NB4 (cell line): ENCODE data around the gene HS6ST2.

Source experiments
- DNase-seq: peaks from one replicate; pipeline ENCODE4 v3.0.0; 2010; ENCODE audit warnings: low read depth
- H3K4me3 ChIP-seq: one replicate; pipeline ENCODE4 v1.5.1; 2011; ENCODE audit warnings: mild to moderate bottlenecking, low read depth, low read length, moderate library complexity
- CTCF ChIP-seq: IDR thresholded peaks from one replicate; pipeline ENCODE4 v1.5.1; 2012; ENCODE audit warnings: low read depth, low read length
- MAX ChIP-seq: IDR thresholded peaks from 2 replicates; pipeline ENCODE4 v1.6.1; 2011; ENCODE audit warnings: low read depth, low read length
- MYC ChIP-seq: IDR thresholded peaks from 2 replicates; pipeline ENCODE4 v1.6.1; 2011; ENCODE audit warnings: low read depth, low read length
- POLR2A ChIP-seq: IDR thresholded peaks from 2 replicates; pipeline ENCODE4 v1.6.1; 2011; ENCODE audit warnings: mild to moderate bottlenecking; ENCODE audit not compliant: insufficient read length; ENCODE audit errors: extremely low read depth

The HS6ST2 gene

GRCh38 chrX:132657876-132658275 is 300.6 kb downstream of the HS6ST2 start:
- no peak for DNase-seq
- H3K4me3 ChIP-seq = no peak overlapping the region
- TF ChIP-seq CTCF (no peak), POLR2A (no peak), MYC (no peak), MAX (no peak)

GRCh38 chrX:132652871-132653270 is 305.6 kb downstream of the HS6ST2 start:
- H3K4me3 ChIP-seq = no peak overlapping the region
- no peak for TF ChIP-seq MAX
- no peak for TF ChIP-seq CTCF
- TF ChIP-seq POLR2A = no peak
- TF ChIP-seq MYC = no peak
- DNase-seq = no peak

- TF ChIP-seq CTCF (no peak), MYC (no peak), MAX (no peak), POLR2A (no peak)
- DNase-seq = peak; percentile 1
- no peak overlapping the region for H3K4me3 ChIP-seq
Measured at GRCh38 chrX:132651421-132652086, 306.9 kb downstream of the HS6ST2 start.

- DNase-seq = no peak
- H3K4me3 ChIP-seq = no peak overlapping the region
- TF ChIP-seq CTCF (no peak), MAX (no peak), POLR2A (no peak), MYC (no peak)
Measured at GRCh38 chrX:132648895-132649294, 309.5 kb downstream of the HS6ST2 start.

GRCh38 chrX:132639446-132639845 is 319.0 kb downstream of the HS6ST2 start:
- DNase-seq = no peak
- H3K4me3 ChIP-seq = no peak overlapping the region
- no peak for TF ChIP-seq MYC
- no peak for TF ChIP-seq CTCF
- no peak for TF ChIP-seq MAX
- no peak for TF ChIP-seq POLR2A

- no peak overlapping the region for H3K4me3 ChIP-seq
- no peak for DNase-seq
- no peak for TF ChIP-seq POLR2A
- no peak for TF ChIP-seq MAX
- no peak for TF ChIP-seq MYC
- TF ChIP-seq CTCF = no peak
Measured at GRCh38 chrX:132638313-132638712, 320.1 kb downstream of the HS6ST2 start.
